CD4-positive, alpha-beta T cell treated with Interleukin-6 for 4 hours (primary cell): Measurements from ENCODE around the gene NISCH.

Experiments
- DNase-seq: peaks from one replicate; pipeline ENCODE4 v3.0.0-alpha.2; 2020; ENCODE audit warnings: mixed read lengths

The NISCH gene

DNA sequence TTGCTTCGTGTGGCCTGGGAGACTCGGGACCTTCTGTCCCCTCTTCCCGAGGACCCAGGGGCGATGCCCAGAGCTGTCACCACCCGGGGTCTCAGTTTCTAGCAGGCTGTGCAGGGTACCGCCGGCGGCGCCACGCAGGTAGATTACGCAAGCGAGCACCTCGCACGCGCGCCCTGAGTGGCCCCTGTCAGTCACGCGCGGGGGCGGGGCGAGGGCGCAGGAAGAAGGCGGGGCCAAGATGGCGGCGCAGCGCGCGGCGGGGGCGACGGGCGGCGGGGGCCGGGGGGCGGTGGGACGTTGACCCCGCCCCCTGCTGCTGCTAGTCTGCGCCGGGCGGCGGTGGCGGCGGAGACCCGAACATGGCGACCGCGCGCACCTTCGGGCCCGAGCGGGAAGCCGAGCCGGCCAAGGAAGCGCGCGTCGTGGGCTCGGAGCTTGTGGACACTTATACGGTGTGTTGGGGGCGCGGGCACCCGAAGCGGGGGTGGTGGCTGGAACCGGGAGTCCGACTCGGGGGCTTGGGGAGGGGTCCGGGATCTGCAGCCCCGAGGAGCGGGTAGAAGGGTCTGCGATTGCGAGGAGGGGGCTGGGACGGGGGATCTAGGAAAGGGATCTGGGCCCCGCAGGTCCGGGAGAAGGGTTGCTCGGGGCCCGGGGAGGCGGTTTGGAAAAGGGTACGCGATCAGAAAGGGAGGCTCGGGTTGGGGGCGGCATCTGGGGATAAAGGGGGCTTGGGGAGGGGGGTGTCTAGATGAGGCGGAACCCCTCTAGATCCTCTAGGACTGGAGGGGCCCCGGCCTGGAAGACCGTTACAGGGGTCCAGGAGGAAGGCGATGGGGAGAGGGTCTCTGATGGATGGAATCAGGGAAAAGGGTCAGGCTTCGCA is at the start of gene NISCH:
NISCH (plus strand) TSS at position 322 of the 886 bp plus-strand sequence; CDS start at position 360, 38 bp downstream.
- DNase-seq, result peak; percentile 96

DNA sequence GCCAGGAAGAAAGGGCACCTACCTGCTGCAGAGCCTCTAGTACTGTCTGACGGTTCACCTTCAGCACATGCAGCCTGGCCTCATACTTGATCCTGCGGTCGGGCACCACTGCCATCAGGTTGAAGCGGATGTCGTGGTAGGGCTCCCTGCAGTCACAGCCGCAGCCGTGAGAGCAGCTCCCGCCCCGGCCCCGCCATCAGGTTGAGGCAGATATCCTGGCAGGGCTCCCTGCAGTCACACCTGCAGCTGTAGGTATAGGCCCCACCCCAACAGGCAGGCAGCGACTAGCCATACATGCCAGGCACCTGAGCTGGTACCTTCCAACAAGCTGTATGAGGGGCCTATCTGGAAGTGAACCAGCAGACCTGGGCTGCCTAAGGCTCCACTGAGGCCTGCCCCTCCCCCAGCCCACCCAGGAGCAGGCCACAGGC is 49.2 kb upstream of the NISCH start:
- no peak for DNase-seq

DNA sequence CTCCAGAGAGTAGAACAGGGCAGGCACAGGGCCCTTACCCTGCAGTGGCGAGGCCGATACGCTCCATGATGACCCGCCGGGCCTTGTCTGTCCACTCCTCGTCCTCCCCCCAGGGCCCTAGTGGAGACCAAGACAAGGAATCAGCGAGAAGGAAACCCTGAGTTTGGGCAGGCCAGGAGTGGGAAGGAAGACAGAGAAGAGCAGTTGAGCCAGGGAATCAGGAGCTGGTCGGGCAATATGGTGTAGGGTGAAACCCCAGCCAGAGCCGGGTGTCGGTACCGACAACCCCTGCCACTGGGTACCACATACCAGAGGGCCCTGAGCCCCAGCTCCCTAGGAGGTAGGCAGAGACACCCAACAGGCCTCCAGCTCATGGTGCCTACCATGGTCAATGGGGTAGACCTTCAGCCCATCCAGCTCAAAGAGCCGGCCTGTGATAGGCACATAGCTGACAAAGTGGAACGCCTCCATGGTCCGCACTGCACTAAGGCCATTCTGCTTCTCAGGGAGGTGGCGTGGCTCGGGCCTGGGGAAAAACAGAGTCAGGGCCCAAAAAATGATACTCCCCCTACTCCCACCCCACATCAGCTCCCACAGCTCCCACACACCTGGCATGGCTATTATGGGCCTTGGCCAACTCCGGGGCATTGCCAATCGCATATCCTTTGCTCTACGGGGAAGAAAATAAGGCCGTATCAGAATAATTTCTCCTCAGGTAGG is 48.5 kb upstream of the NISCH start:
- no peak for DNase-seq

DNA sequence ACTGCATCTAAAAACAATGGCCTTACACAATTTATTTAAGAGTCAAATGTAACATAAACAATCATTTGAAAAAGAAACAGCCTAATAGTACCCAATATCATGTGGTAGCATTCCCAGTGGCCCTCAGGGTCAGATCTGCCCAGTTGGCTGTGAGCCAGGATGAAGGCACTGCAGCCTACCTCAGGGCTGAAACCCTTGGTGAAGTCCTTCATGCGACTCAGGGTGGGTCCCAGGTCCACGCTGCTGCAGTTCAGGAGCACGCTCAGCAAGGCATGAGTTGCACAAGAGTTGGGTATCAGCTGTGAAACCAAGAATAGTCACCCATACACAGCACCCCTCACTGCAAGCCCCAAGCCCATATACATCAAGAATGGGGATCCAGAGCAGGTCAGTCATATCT is 47.6 kb upstream of the NISCH start:
- no peak for DNase-seq

DNA sequence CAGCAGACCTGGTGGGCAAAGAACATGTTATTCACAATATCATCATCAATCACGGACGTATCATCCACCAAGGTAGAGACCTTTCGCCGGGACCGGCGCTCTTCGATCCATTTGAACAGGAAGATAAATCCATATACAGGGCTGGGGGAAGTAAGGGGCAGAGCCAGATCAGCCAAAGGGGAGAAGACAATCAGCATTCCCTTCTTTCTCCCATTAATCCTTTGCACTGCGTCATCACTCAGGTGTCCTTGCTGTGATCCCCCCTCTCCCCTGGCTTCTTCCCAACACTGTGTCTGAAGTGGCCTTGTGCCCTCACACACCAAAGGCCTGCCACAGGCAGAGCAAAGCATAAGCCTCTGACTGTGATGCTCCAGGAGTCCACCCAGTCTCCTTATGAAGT is 46.9 kb upstream of the NISCH start:
- no peak for DNase-seq

DNA sequence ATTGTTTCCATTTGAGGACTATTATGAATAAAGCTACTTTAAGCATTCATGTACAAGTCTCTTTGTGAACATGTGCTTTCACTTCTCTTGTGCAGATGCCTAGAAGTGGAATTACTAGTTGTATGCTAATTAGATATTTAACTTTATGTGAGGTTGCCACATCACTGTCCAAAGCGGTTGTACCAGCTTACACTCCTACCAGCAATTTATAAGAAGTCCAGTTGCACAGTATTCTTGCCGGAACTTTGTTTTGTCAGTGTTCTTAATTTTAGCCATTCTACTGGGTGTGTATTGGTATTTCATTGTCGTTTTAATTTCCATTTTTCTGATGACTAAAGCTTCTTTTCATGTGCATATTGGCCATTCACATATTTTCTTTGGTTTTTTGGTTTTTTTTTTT is 39.6 kb upstream of the NISCH start:
- DNase-seq, result no peak

DNA sequence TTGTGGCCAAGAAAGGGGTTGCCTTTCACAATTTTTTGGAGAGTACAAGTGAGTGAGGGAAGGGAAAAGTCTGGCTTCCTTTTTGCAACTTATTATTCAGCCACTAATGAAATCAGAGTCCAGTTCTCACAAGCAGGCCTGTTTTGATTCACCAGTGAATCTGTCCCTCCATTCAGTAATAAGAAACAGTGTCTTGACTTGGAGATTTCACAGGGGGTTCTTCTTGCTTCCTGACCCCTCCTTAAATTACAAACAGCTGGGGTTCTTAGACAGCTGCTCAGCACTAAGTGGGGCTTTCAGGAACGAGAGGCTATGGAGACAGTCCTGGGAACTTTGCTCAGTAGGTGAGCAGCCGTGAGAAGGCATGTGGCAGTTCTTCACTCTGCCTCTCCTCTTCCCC is 35.0 kb upstream of the NISCH start:
- no peak for DNase-seq

DNA sequence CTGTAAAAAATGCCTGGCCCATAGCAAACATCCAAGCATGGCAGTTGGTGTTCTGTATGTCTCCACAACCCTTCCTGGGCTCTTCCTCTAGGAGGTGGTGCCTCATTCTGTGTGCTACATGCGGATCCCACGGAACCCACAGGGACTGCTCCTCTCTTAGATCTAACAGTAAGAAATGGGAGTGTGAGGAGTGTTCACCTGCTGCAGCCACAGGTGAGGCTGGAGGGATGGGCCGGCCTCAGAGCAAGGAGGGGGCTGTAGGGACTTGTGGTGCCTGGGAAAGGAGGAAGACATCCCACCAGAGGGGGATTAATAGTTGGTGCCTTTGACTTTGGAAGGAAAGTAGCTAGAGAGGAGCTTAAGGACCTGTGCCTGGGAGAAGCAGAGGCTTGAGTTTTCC is 32.7 kb upstream of the NISCH start:
- no peak for DNase-seq

DNA sequence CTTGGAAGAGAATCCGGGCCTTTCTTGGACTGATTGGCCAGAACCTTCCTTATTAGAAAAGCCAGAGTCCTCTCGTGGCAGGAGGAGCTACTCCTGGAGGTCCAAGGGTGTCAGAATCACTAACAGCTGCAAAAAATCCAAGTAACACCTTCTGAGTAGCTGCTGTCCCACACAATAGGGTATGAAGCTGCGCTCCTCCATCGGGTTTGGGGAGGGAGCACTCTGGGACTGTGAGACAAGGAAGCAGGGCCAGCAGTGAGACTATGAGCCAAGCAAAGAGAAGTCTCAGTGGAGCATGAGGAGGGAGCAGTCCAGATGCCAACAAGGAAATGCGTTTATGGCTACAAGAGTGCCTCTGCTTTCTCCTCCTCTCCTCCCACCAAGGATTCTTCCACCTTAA is 32.2 kb upstream of the NISCH start:
- DNase-seq, result no peak

DNA sequence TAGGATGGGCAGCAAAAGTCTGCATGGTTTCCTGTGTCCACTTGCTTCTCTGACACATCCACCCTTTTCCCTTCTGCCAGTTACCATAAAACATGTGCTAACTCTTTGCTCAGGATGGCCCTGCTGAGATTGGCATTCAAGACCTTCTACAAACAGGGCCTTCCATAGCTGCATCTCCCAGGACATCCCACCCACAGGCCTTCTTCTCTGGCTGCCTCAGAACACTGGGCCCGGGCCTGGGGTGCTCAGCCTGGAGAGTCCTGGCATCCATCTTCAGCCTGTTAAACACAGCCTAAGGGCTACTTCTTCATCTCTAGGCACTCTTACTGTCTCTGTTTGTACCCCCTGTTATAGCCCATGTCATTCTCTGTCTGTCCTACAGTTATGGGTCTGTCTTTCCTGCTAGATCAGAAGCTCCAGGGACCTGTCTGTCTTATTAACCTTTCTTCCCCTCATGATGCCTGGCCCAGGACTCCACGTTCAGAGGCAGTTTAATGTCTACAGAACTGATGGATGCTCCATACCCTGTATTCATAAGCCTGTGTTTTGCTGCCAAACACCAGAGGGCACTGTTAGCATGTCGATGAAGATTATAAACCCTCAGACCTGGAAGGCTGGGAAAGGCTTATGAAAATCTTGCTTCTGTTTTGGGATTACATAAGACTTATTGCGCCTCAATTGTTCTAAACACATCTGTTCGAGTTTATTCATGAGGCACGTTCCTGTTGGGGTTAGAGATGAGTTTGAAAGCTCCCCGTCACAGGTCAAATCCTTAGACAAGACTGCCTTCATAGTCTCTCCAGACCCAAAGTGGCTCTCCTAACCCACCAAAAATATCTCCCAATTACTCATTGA is 27.0 kb upstream of the NISCH start:
- peak; percentile 44 for DNase-seq

DNA sequence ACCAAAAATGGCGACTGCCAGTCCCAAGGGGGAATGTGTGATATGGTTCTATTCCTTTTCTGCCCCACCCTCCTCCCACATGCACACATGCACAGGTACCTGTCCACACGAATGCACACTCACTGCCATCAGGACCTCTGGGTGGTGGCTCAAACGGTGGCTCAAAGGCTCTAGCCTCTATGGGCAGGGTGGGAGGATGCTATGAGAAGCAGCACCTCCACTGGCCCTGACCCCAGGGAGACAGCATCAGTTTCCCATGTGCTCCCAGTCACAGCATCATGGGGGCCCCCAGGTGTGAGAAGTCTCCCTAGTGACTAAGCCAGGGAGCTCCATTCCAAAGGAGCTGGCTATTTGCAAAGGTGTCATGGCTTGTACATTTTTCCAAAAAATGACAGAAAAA is 26.4 kb upstream of the NISCH start:
- no peak for DNase-seq

DNA sequence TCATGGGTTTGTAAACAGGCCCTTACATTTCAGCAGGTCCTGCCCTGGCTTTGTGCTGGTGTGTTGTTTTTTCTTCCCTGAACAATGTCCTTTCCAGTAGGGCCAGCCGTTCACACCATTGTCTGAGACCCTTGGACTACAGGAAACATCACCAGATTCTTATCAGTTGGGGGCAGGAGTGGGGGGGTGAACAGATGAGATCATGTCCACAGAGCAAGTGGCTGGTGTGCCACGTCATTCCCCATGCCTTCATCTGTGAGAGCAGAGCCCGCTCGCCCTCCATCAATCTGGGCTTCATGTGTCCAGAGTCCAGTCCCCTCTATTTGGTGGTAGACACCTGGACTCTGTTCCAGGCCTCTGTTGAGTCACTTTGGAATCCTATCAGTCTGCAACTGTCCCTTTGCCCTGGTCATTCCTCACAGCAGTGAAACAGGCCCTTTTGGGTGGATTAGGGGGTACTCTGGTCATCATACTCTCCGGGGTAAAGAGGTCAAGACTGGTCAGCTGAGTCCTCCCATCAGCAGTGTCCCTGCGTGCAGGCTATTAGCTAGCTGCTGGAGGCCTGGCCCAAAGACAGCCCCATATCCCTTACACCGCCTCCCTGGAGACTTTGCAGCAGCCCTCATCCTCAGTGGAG is 25.5 kb upstream of the NISCH start:
- no peak for DNase-seq

DNA sequence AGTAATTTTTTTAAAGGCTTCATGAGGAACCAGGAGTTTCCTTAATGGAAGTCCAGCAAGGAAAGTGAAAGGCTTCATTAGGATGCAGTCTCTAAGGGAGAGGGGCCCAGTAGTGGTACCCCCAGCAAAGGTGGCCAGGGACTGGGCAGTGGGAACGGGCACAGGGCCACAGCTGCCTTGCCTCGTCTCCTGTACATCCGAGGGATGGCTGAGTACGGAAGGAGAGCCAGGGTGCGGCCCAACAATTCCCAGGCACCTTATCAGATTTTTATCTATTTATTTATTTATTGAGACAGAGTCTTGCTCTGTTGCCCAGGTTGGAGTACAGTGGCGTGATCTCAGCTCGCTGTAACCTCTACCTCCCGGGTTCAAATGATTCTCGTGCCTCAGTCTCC is 25.0 kb upstream of the NISCH start:
- DNase-seq, result no peak

DNA sequence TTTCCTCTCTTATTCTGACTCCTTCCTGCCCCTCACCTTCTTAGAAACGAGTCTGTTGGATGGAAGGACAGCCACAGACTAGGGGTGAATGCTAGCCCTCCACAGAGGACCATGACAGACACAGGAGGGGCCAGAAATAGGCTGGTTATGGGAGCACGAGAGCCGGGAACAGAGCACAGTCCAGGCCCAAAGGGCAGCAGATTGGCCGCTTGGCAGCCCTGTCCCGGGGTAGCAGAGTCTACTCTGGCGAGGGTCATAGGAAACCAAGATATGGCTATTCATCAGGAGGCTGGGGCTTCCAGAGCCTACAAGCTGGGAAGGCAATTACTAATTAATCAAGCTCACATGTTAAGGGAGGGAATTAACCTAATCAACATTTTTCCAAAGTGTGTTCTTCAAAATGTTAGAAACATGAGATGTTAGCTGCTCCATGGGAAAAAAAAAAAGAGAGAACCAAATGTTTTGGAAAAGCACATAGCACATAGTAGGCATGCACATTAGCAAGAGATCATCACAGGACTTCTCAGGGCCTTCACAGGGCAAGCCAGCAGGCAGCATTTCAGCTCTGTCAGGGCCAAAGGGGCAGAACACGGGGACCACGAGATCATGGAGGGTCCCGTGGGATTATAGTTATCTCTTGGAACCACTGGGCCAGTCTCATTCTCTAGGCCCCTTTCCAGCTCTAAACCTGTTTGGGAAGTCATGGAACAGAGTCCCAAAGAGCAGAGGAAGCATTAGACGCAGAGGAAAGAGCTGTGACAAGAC is 23.8 kb upstream of the NISCH start:
- DNase-seq, result no peak

DNA sequence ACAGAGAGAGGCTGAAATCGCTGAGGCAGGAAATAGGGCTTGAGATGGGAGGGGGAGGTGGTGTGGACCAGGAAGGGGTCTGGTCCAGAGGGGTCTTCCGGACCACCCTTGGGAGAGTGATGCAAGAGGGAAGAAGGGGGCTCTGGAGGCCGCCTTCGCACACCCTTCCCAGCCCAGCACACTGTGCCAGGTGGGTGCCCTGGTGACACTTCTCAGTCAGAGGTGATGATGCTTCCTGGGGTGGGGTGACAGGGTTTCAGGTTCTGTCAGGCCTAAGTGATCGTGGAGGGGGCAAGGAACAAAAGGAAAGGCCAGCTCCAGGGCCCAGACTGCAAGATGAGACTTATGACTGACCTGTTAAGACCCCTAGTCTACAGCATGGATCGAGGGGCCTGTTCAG is 23.2 kb upstream of the NISCH start:
- DNase-seq, result no peak

DNA sequence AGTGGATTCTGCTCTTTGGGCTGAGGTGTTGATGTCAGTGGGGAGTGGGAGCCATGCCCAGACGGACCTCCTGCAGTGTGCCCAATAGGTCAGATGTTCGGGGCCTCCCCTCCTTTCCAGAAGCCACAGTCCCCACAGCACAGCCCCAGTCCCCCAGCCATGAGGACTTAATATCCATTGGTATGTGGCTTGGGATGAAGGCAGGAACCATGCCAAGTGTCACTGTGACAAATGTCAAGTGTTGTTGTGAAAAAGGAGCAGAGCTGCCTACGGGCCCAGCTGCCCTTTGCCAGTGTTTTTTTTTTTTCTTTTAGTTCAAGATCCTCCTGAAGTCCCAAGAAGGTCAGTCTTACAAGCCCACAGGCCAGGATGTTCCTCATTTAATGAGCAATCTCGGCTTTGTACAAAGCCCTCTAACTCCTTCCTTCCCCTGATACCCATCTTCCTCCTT is 22.7 kb upstream of the NISCH start:
- DNase-seq, result no peak

DNA sequence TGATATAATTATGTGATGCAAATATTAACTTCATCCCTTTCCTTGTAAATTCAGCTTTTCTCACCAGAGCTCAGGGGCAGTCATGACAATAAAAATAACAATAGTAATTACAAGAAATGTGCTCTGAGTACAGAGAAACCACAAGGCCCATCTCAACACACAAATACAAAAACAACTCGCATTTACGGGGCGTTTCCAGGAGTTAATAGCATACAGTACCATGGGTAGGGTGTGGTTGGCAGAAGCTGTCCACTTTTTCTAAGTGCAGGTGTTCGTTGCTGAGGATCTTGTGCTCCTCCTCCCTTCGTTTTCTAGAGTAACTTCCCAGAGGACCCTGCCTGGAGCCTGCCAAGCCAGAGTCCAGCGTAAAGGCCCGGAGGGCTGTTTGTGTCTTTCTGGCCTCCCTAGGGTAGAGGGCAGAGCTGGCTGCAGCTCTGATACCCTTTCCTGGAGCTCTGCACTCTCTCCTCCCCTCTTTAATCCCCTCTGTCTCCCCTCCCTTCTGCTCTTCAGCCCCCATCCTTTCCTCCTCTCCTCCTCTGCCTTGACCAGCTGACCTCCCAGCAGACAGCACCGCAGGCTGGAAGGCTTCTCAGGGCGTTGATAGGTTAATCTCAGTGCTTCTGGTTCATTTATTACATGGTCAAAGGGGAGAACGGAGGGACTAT is 21.9 kb upstream of the NISCH start:
- no peak for DNase-seq

DNA sequence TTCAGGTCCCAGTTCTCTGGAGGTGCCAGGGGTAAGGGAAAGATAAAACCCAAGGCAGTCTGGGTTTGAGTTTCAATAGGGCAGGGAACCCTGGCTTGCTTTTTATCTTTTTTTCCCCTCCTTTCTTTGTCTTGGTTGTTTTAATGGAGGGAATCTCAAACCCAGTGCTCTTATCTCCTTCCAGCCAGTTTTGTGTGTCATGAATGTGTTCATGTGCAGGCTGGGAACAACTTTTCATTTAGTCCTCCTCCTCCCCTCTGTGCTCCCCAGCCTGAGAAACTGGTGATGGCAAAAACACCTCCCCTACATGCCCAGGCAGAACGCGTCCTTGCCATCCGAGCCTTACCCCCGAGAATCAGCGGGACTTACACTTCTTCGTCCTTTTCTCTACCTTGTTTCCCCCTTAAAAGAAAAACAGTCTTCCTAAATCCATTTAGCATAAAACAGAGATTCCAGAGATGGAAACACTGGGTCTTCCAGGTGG is 21.4 kb upstream of the NISCH start:
- no peak for DNase-seq

DNA sequence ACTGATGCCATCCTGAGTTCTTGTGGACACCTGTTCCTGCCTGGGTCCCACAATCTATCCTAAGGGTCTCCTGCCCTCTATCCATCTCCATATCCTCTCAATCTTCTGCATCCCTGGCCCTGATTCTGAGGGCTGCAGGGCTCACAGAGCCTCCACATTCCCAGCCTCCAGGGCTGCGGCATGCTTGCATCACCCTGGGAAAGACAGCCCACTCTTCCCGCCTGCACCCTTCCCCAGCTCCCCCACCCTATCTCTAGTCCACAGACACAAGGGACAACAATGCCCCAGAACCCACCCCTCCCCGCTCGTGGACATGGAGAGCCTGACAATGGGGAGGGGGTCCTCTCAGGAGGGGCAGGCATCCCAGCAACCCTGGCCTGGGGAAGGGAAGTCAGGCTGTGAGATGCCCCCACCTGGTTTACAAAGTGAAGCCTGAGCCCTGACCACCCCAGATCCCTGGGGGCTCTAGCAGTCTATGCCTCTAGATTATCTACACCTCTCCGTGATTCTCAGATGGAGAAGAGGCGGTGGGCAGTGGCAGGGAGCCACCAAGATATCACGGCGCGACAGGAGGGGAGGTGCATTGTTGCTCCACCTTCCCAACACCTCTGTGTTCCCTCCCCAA is 20.8 kb upstream of the NISCH start:
- DNase-seq, result no peak

DNA sequence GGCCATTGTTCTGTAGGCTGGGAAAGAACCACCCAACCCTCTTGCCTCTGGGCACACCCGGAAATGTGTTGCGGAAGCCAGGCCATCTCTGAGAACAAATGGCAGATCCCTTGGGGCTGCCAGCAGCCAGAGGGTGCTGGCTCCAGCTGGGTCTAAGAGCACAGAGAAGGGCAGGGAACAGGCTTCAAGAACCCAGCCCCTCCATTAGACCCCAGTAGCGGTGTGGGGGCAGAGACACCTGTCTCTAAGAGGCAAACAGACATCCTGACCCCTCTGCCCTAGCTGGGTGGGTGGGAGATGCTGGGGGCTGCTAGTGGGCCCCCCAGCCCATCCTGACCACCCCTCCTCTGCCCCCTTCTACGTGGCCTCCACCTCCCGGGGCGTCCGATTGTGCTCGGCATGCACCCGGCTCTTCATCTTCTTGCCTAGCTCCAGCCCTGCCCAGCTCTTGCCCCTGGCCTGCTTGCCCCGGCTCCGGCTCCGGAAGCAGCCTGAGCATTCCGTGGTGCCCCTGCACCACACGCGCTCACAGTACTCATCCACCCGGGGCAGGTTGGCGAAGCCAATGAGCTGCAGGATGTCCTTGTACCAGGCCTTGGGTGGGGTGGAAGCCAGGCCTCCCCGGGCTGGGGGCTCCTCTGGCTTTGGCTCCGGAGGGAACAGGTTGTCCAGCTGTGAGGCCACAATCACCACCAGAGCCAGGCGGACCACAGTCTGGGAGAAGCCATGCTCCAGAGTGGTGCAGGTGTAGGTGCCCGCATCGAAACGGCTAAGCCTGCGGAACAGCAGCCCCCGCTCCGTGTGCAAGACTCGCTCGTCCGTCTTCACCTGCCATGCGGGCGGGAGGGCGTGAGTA is 19.9 kb upstream of the NISCH start:
- DNase-seq, result no peak
